B cell (primary cell): ENCODE results near the gene PACSIN2. TPM values are rescaled to one million over a fixed set of nuclear protein-coding genes. Genes with fewer than 3 reads are reported as not detected.

Experiments
- ATAC-seq: fragments of 200-7000 bp; cut with Tn5 transposase; one replicate; pipeline ENCODE4 v1.10.0; 2021; ENCODE audit warnings: low read depth, mild to moderate bottlenecking, moderate number of reproducible peaks, moderate library complexity
- CTCF ChIA-PET: fragments of 350-600 bp; sonication (Branson Sonifier 250); formaldehyde crosslinking; loops from one replicate; lab custom pipeline; 2021; ENCODE audit warnings: antibody characterized with exemption, inconsistent platforms; lab: Charles Lee
- POLR2A ChIA-PET: fragments of 350-600 bp; sonication (Branson Sonifier 250); formaldehyde crosslinking; loops from one replicate; lab custom pipeline; 2021; ENCODE audit warnings: antibody characterized with exemption; lab: Charles Lee
- DNase-seq: peaks from one replicate; pipeline ENCODE4 v3.0.0; 2013
- H2AFZ ChIP-seq: 2 replicates; pipeline ENCODE4 v1.6.1; 2012; ENCODE audit warnings: mild to moderate bottlenecking, low read depth, low read length; ENCODE audit not compliant: insufficient read depth, poor library complexity, severe bottlenecking
- H3K27ac ChIP-seq, 2 donors: 1 replicate in 1 of 2; 2 replicates in 1 of 2; pipeline ENCODE4 v1.5.1; 2012 to 2013; ENCODE audit warnings: low read length in 2 of 2, mild to moderate bottlenecking in 2 of 2, moderate library complexity in 1 of 2
- H3K27me3 ChIP-seq, 4 experiments: fragments of 200-600 bp in 1 of 4; sonication (generic) in 1 of 4; replicated peaks in 1 of 4; 1 replicate in 2 of 4; 2 replicates in 2 of 4; pipeline versions ENCODE4 v1.6.1 to v1.7.0; 2013 to 2016; ENCODE audit warnings: low read length in 3 of 4, mild to moderate bottlenecking in 2 of 4, mixed read lengths in 1 of 4, moderate library complexity in 1 of 4; ENCODE audit not compliant: insufficient read depth in 4 of 4, control insufficient read depth in 3 of 4; ENCODE audit errors: control extremely low read depth in 1 of 4
- H3K36me3 ChIP-seq, 2 experiments: replicated peaks in 1 of 2; 1 replicate in 1 of 2; 2 replicates in 1 of 2; pipeline versions ENCODE4 v1.6.1 to v1.7.1; 2013; ENCODE audit warnings: low read length in 1 of 2; ENCODE audit not compliant: insufficient read depth in 2 of 2, control insufficient read depth in 1 of 2; ENCODE audit errors: control extremely low read depth in 1 of 2, extremely low read depth in 1 of 2
- H3K4me1 ChIP-seq, 2 donors: fragments of 200-600 bp in 1 of 2; sonication (generic) in 1 of 2; 1 replicate in 1 of 2; 2 replicates in 1 of 2; pipeline versions ENCODE4 v1.5.1 to v1.6.1; 2013 to 2017; ENCODE audit warnings: low read length in 2 of 2; ENCODE audit not compliant: control insufficient read depth in 2 of 2, insufficient read depth in 2 of 2
- H3K4me2 ChIP-seq: replicated peaks from 2 replicates; pipeline ENCODE3; 2012; ENCODE audit warnings: mild to moderate bottlenecking, low read depth, low read length; ENCODE audit not compliant: poor library complexity, severe bottlenecking
- H3K4me3 ChIP-seq, 5 experiments: fragments of 200-600 bp in 1 of 5; sonication (generic) in 1 of 5; 1 replicate in 3 of 5; 2 replicates in 2 of 5; pipeline versions ENCODE4 v1.5.1 to v1.7.0; 2011 to 2016; ENCODE audit warnings: low read length in 4 of 5, mild to moderate bottlenecking in 4 of 5, low read depth in 2 of 5, control low read depth in 1 of 5, moderate library complexity in 1 of 5; ENCODE audit not compliant: insufficient read depth in 1 of 5; ENCODE audit errors: control extremely low read depth in 1 of 5, extremely low read depth in 1 of 5
- H3K79me2 ChIP-seq: fragments of 200-600 bp; sonication (generic); one replicate; pipeline ENCODE4 v1.6.0; 2016; ENCODE audit warnings: low read length; ENCODE audit not compliant: control insufficient read depth, insufficient read depth
- H3K9ac ChIP-seq: fragments of 200-600 bp; sonication (generic); 2 replicates; pipeline ENCODE4 v1.6.1; 2017; ENCODE audit warnings: mild to moderate bottlenecking, low read length, moderate library complexity
- H3K9me3 ChIP-seq, 3 donors: one replicate each; pipeline versions ENCODE4 v1.6.1 to v1.7.1; 2013; ENCODE audit warnings: low read length in 2 of 3; ENCODE audit not compliant: control insufficient read depth in 2 of 3, insufficient read depth in 1 of 3; ENCODE audit errors: control extremely low read depth in 1 of 3
- H4K20me1 ChIP-seq: 2 replicates; pipeline ENCODE4 v1.6.0; 2012; ENCODE audit warnings: mild to moderate bottlenecking, low read length; ENCODE audit not compliant: insufficient read depth, control insufficient read depth, poor library complexity, severe bottlenecking
- H3K27ac Mint-ChIP-seq: one replicate; pipeline ENCODE4 v1.8.0; 2021; ENCODE audit warnings: mixed read lengths
- H3K27me3 Mint-ChIP-seq: one replicate; pipeline ENCODE4 v1.8.0; 2021; ENCODE audit warnings: mixed read lengths
- H3K4me1 Mint-ChIP-seq: one replicate; pipeline ENCODE4 v1.8.0; 2021; ENCODE audit warnings: mixed read lengths
- H3K4me3 Mint-ChIP-seq: one replicate; pipeline ENCODE4 v1.8.0; 2021; ENCODE audit warnings: mixed read lengths
- H3K9me3 Mint-ChIP-seq: one replicate; pipeline ENCODE4 v1.8.0; 2022; ENCODE audit warnings: mixed read lengths; ENCODE audit not compliant: insufficient read depth
- EZH2 ChIP-seq: IDR thresholded peaks from 2 replicates; pipeline ENCODE4 v1.6.1; 2012; ENCODE audit warnings: borderline replicate concordance, low read depth, mild to moderate bottlenecking, moderate library complexity, low read length; ENCODE audit not compliant: insufficient read depth, poor library complexity, severe bottlenecking
- WGBS: methylation state at CpG from one replicate; pipeline ENCODE4 v1.1.5; 2013; ENCODE audit warnings: missing lambda C conversion rate; ENCODE audit not compliant: insufficient coverage; 5-methylcytosine and 5-hydroxymethylcytosine counted together
- intact Hi-C: fragments of 100-400 bp; cut with micrococcal nuclease; formaldehyde crosslinking; loops from one replicate; pipeline ENCODE4 v1.10.0; 2022
- polyA plus RNA-seq: library from polyadenylated mRNA; depleted of rRNA; stranded (reverse); fragments of >200 nt; gene quantifications from 2 replicates; pipeline ENCODE4 v1.2.3, GENCODE V29; 2012
- total RNA-seq, 2 donors: library from RNA; stranded (reverse); fragments of 120-200 nt in 1 of 2; gene quantifications; 1 replicate in 1 of 2; 2 replicates in 1 of 2; pipeline versions ENCODE4 v1.2.3 to v1.2.4, GENCODE V29; 2013 to 2022
- TF ChIP-seq, protein P1 (sequence below): fragments of 200-600 bp; IDR thresholded peaks from one replicate; pipeline ENCODE4 v1.8.0; 2022; ENCODE audit warnings: antibody characterized with exemption, mild to moderate bottlenecking

PACSIN2 gene
- total and polyA plus RNA-seq, 2 donors (not counting 1 experiment from before 2014, with no cell fraction given), result 26.9 to 59.3 TPM

DNA sequence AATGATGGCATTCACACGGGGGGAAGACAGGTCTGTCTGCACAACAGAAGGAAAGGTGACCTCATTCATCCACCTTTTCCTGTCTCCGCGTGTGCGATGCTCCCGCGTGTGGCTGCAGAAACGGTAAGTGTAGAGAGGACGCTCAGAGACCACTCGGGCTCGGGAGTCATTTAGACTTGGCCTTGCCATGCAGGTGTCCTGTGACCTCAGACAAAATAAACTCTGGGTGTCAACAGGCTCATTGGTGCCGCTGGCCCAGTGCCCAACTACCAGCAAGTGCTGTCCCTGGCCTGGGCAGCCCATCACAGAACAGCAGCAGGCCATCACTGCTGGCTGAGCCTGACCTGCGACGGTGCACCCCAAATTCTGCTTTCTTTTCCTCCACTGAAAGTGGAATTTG lies 109.7 kb downstream of the PACSIN2 start:
- Histone ChIP-seq H3K27me3 (no peaks in the 10 kb centered on the region), H3K9ac (no peak overlapping the region), H3K27ac (no peak overlapping the region), H3K36me3 (peaks cover 0 to 53% of the 10 kb centered on the region in 2 experiments), H3K4me2 (no peak overlapping the region), H3K4me1 (no peaks in the 10 kb centered on the region), H3K4me3 (no peak overlapping the region), H4K20me1 (peaks cover 57% of the 10 kb centered on the region), H2AFZ (no peak overlapping the region), H3K9me3 (no peaks in the 10 kb centered on the region), H3K79me2 (peaks cover 94% of the 10 kb centered on the region)
- ChIA-PET POLR2A (no interaction called here), CTCF (interaction anchor here (0.6 kb wide), 1 partner anchor 61 kb away, joined by 3 read pairs; no protein-coding TSS in a partner anchor)
- WGBS, result 92% methylated on average over 13 of the region's 13 CpGs
- no peaks in the 10 kb centered on the region for H3K9me3 Mint-ChIP-seq
- TF ChIP-seq, protein P1, sequence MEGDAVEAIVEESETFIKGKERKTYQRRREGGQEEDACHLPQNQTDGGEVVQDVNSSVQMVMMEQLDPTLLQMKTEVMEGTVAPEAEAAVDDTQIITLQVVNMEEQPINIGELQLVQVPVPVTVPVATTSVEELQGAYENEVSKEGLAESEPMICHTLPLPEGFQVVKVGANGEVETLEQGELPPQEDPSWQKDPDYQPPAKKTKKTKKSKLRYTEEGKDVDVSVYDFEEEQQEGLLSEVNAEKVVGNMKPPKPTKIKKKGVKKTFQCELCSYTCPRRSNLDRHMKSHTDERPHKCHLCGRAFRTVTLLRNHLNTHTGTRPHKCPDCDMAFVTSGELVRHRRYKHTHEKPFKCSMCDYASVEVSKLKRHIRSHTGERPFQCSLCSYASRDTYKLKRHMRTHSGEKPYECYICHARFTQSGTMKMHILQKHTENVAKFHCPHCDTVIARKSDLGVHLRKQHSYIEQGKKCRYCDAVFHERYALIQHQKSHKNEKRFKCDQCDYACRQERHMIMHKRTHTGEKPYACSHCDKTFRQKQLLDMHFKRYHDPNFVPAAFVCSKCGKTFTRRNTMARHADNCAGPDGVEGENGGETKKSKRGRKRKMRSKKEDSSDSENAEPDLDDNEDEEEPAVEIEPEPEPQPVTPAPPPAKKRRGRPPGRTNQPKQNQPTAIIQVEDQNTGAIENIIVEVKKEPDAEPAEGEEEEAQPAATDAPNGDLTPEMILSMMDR, result no peak
- no peak for TF ChIP-seq EZH2
- DNase-seq, result no peak
- ATAC-seq, result no peak
- peaks cover 3% of the 10 kb centered on the region for H3K4me1 Mint-ChIP-seq
- no peaks in the 10 kb centered on the region for H3K27me3 Mint-ChIP-seq
- H3K4me3 Mint-ChIP-seq, result no peak overlapping the region
- no peak overlapping the region for H3K27ac Mint-ChIP-seq
- intact Hi-C loops, result no loop called here

DNA sequence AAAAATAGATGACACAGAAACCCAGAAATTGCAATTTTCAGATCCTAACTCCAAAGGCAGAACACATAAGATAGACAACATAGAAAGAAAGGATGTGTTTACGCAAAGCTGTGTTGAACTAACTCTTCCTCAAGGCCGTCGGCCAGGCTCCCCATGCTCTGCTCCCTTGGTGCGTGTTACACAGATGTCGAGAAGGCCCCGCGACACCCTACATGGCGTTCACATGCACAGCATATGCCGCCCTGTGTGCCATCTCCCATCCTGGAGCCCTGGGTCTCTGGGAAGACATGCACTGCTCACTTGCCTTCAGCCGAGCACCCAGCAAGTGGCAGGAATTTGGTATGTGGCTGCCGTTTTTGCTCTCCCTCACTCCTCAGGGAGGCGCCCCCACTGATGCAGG lies 110.9 kb downstream of the PACSIN2 start:
- no peak overlapping the region for H3K4me3 ChIP-seq
- POLR2A ChIA-PET, result no interaction called here
- Mint-ChIP-seq H3K27ac (no peak overlapping the region), H3K4me1 (peaks cover 3% of the 10 kb centered on the region), H3K27me3 (no peaks in the 10 kb centered on the region), H3K4me3 (no peak overlapping the region), H3K9me3 (no peaks in the 10 kb centered on the region)
- no peak overlapping the region for H3K27ac ChIP-seq
- peaks cover 60% of the 10 kb centered on the region for H4K20me1 ChIP-seq
- H3K79me2 ChIP-seq, result peaks cover 93% of the 10 kb centered on the region
- no peaks in the 10 kb centered on the region for H3K27me3 ChIP-seq
- no peak overlapping the region for H3K9ac ChIP-seq
- no peak for ATAC-seq
- TF ChIP-seq, protein P1, result no peak
- TF ChIP-seq EZH2, result no peak
- WGBS, result 96% methylated on average over 11 of the region's 12 CpGs
- DNase-seq, result no peak
- CTCF ChIA-PET, result interaction anchor here (1.0 to 2.9 kb wide), 3 partner anchors 26 to 40 kb away, joined by 3 to 13 read pairs (median 6); no protein-coding TSS in a partner anchor
- peaks cover 0 to 48% of the 10 kb centered on the region in 2 experiments for H3K36me3 ChIP-seq
- no peak overlapping the region for H3K4me2 ChIP-seq
- no peak overlapping the region for H2AFZ ChIP-seq
- intact Hi-C loops, result no loop called here
- H3K4me1 ChIP-seq, result no peaks in the 10 kb centered on the region
- H3K9me3 ChIP-seq, result no peaks in the 10 kb centered on the region
